GM12892 (cell line): ENCODE results near the gene THEM4.
"Not testable (repeated sequence)": the region's sequence is repeated elsewhere in the genome, so short reads cannot be mapped to it uniquely, and the experiment has no call there.

ENCODE experiments used
- DNase-seq: peaks from one replicate; pipeline ENCODE4 v3.0.0; 2011; ENCODE audit not compliant: insufficient read length
- FAIRE-seq: peaks from 2 replicates; lab custom pipeline; 2011; peaks lifted over from hg19 to GRCh38; lab: Jason Lieb, UNC
- POLR2A ChIP-seq: IDR thresholded peaks from 2 replicates; pipeline ENCODE4 v1.6.1; 2011; ENCODE audit warnings: low read depth, low read length, control low read depth
- POLR2AphosphoS5 ChIP-seq: IDR thresholded peaks from 2 replicates; pipeline ENCODE4 v1.6.1; 2011; ENCODE audit warnings: low read depth, low read length, control low read depth
- TAF1 ChIP-seq: IDR thresholded peaks from 2 replicates; pipeline ENCODE4 v1.6.1; 2011; ENCODE audit warnings: low read depth, mild to moderate bottlenecking, control low read depth, low read length, borderline replicate concordance

The THEM4 gene

DNA sequence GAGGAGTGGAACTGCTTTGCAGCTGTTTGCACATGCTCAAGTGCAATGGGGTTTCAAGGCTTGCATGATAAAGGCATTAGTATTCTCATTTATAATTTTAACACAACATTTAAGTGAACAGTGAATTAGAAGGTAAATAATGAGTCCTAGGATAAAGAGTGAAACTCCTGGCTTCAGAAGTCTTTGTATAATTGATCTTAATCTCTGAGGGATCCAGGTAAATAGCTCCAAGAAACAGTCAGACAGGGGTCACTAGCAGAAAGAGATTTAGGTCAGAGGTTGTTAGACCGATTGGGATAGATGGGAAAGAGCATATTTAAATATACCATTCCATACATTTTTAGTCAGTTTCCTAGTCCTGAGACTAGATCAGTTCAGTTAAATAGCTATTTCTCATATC, 14.1 kb upstream of the THEM4 start:
- TF ChIP-seq TAF1 (no peak), POLR2A (no peak), POLR2AphosphoS5 (no peak)
- no peak for FAIRE-seq
- DNase-seq: no peak

DNA sequence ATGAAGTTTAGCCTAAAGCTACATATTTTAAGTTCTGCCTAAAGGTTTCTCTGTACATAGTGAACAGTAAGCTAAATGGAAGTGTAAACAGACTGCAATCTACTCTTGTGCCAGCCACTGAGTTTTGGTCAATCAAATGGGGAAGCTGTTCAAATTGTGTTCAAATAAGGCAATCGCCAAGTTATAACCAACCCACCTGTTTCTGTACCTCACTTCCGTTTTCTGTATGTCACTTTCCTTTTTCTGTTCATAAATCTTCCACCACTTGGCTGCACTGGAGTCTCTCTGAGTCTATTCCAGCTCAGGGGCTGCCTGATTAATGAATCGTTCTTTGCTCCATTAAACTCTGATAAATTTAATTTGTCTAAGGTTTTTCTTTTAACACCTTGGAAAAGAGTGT, 10.8 kb upstream of the THEM4 start:
- DNase-seq: no peak
- peak; percentile 62 for FAIRE-seq
- TF ChIP-seq TAF1 (no peak), POLR2A (no peak; the same call in 1 of the 2 replicates), POLR2AphosphoS5 (no peak)

DNA sequence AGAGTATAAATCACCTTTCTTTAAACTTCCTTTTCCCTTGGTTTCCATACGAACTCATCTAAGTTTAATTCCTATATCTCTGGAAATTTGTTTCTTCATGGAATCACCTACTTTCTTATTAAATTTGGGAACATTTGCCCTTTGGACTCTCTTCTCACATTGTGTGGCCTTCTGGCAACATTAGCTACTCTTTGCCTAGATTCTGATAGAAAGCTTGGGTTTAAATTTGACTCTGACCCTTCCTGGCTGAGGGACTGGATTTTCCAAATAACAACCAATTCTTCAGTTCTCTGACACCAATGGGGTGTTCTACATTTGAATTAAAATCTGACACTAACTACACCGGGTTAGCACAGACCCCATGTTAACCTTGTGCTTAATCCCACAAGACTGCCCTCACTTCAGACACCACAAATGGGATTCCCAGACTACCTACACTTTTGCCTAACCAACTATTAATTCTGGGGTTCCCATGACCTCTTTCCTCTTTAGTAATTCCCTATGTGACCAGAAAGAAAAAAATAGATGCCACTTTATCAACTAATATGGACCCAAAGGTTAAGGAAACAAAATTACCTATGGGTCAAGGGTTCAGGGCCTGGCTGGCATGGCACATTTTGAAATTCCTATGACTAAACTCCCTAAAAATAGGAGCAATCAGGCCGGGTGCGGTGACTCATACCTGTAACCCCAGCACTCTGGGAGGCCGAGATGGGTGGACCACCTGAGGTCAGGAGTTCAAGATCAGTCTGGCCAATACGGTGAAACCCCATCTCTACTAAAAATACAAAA, 9.7 kb upstream of the THEM4 start:
- DNase-seq: no peak
- no peak for FAIRE-seq
- TF ChIP-seq POLR2AphosphoS5 (no peak), POLR2A (no peak), TAF1 (no peak)

DNA sequence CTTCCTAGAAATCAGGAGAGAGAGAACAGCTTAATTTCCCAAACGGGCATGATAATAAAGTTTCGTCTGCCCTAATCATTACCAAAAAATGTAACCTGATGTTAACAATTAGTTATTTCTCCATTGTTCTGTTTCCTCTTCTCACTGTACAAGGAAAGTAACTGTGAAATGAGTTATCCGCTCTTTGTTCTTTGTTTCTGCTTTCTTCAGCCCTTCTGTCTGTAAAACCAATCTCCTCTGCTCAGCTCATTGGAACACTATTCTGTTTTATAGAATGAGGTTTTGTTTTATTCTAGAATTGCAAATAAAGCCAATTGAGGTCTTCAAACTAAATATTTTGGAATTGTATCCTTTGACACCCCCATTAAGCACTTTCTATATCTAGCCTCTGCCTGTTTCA, 8.8 kb upstream of the THEM4 start:
- DNase-seq: no peak
- no peak for FAIRE-seq
- TF ChIP-seq TAF1 (no peak), POLR2A (no peak), POLR2AphosphoS5 (no peak)

DNA sequence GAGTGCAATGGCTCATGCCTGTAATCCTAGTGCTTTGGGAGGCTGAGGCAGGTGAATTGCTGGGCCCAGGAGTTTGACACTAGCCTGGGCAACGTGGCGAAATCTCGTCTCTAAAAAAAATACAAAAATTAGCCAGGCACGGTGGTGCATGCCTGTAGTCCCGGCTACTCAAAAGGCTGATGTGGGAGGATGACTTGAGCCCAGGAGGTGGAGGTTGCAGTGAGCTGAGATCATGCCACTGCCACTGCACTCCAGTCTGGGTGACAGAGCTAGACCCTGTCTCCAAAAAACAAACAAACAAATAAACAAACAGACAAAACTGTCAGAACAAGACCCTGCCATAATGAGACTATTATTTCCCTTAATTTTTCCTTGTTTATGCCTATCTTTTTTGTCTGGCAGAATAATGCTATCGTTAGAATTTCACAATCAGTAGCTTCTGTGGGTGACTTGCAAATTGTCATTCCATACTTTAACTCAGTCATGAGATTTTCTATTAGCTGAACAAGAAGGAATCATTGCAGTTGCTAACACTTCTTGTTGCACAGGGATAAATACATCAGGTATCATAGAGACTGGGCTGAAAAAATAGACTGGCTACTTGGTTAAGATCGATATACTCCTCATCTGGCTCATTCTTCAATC, 7.5 kb upstream of the THEM4 start:
- DNase-seq (no peak), FAIRE-seq (no peak)
- no peak for TF ChIP-seq TAF1
- no peak for TF ChIP-seq POLR2A
- no peak for TF ChIP-seq POLR2AphosphoS5

- no peak for FAIRE-seq
- no peak for DNase-seq
- no peak for TF ChIP-seq TAF1
- no peak for TF ChIP-seq POLR2AphosphoS5
- no peak for TF ChIP-seq POLR2A
Observed at GRCh38 chr1:151915061-151915686, 5.9 kb upstream of the THEM4 start.

GRCh38 chr1:151914076-151914475, 4.8 kb upstream of the THEM4 start:
- no peak for TF ChIP-seq POLR2A
- TF ChIP-seq POLR2AphosphoS5: no peak
- no peak for TF ChIP-seq TAF1
- FAIRE-seq (no peak), DNase-seq (no peak)

GRCh38 chr1:151912973-151913372, 3.7 kb upstream of the THEM4 start:
- no peak for FAIRE-seq
- DNase-seq: no peak
- TF ChIP-seq POLR2A (no peak), TAF1 (no peak)

- DNase-seq (no peak), FAIRE-seq (no peak)
- TF ChIP-seq TAF1 (no peak), POLR2AphosphoS5 (no peak), POLR2A (no peak)
Observed at GRCh38 chr1:151908228-151908691, 1.1 kb downstream of the THEM4 start.

GRCh38 chr1:151907363-151908139, 1.8 kb downstream of the THEM4 start:
- DNase-seq (no peak), FAIRE-seq (no peak)
- TF ChIP-seq TAF1 (no peak), POLR2A (no peak), POLR2AphosphoS5 (no peak)

DNA sequence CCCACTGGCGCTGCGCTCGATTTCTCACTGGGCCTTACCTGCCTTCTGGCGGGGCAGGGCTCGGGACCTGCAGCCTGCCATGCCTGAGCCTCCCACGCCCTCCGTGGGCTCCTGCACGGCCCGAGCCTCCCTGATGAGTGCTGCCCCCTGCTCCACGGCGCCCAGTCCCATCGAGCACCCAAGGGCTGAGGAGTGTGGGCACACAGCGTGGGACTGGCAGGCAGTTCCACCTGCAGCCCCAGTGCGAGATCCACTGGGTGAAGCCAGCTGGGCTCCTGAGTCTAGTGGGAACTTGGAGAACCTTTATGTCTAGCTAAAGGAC, 3.0 kb downstream of the THEM4 start:
- DNase-seq, FAIRE-seq: not testable (repeated sequence)

DNA sequence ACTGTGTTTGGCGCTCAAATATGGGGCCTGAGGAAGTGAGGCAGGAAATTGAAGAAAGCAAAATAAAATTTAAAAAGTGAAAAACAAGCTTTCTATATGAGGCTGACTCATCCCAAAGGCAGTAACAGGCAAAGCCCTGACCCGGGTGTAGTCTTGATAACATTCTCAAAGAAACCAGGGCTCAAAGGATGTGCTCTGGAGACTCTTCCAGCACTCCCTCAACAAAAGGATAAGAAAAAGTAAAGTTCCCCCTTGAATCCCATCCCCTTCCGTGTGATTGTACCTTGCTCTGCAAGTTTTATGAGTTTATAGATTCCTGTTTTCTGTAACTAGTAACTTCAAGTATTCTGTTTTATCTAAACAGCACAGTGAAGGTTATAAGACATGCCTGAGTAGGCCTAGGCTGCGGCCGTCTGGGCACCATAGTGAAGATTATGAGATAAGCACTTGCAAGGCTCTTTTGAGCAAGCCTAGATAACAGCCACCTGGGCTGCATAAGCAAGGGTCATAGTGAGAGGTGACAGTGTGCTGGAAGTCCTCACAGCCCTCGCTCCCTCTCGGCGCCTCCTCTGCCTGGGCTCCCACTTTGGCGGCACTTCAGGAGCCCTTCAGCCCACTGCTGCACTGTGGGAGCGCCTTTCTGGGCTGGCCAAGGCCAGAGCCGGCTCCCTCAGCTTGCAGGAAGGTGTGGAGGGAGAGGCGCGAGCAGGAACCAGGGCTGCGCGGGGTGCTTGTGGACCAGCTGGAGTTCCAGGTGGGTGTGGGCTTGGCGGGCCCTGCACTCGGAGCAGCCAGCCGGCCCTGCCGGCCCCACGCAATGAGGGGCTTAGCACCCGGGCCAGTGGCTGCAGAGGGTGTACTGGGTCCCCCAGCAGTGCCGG, 3.6 kb downstream of the THEM4 start:
- not testable (repeated sequence) for DNase-seq, FAIRE-seq
